ENCODE results near the gene SS18L1.

Gene SS18L1

GRCh38 chr20:62222972-62223371 lies 79.4 kb downstream of the SS18L1 start:
- DNase-seq (ENCODE audit: extremely low read depth in 1 of 2, low read depth in 1 of 2) = no peak

- no peak for DNase-seq (ENCODE audit: extremely low read depth in 1 of 2, low read depth in 1 of 2)
These were observed 80.0 kb downstream of the SS18L1 start for GRCh38 chr20:62223571-62223970.

- no peak for DNase-seq (ENCODE audit: extremely low read depth in 1 of 2, low read depth in 1 of 2)
These were observed 80.7 kb downstream of the SS18L1 start for GRCh38 chr20:62224113-62224855.

- no peak for DNase-seq (ENCODE audit: extremely low read depth in 1 of 2, low read depth in 1 of 2)
These were observed 81.5 kb downstream of the SS18L1 start for GRCh38 chr20:62225026-62225425.

- no peak for DNase-seq (ENCODE audit: extremely low read depth in 1 of 2, low read depth in 1 of 2)
These were observed 82.5 kb downstream of the SS18L1 start for GRCh38 chr20:62225820-62226635.

- no peak for DNase-seq (ENCODE audit: extremely low read depth in 1 of 2, low read depth in 1 of 2)
These were observed 83.4 kb downstream of the SS18L1 start for GRCh38 chr20:62226707-62227590.

- DNase-seq (ENCODE audit: extremely low read depth in 1 of 2, low read depth in 1 of 2) = no peak
These were observed 84.0 kb downstream of the SS18L1 start for GRCh38 chr20:62227591-62227976.

- DNase-seq (ENCODE audit: extremely low read depth in 1 of 2, low read depth in 1 of 2) = no peak
These were observed 84.7 kb downstream of the SS18L1 start for GRCh38 chr20:62227977-62228958.

GRCh38 chr20:62228982-62229545 lies 85.5 kb downstream of the SS18L1 start:
- DNase-seq (ENCODE audit: extremely low read depth in 1 of 2, low read depth in 1 of 2) = no peak

GRCh38 chr20:62229667-62230066 lies 86.1 kb downstream of the SS18L1 start:
- DNase-seq (ENCODE audit: extremely low read depth in 1 of 2, low read depth in 1 of 2) = no peak

GRCh38 chr20:62230276-62230675 lies 86.7 kb downstream of the SS18L1 start:
- DNase-seq (ENCODE audit: extremely low read depth in 1 of 2, low read depth in 1 of 2) = no peak

- DNase-seq (ENCODE audit: extremely low read depth in 1 of 2, low read depth in 1 of 2) = no peak
These were observed 87.1 kb downstream of the SS18L1 start for GRCh38 chr20:62230696-62231095.

GRCh38 chr20:62231292-62231691 lies 87.7 kb downstream of the SS18L1 start:
- DNase-seq (ENCODE audit: extremely low read depth in 1 of 2, low read depth in 1 of 2) = no peak

Data from stimulated activated CD8-positive, alpha-beta memory T cell treated with anti-CD3 and anti-CD28 coated beads, Interleukin-7, amount 100 ng/mL, for 48 hours (primary cell).